Activated effector memory CD4-positive, alpha-beta T cell treated with Interleukin-2 at 50 U/mL for 16 hours (primary cell): ENCODE results near the gene NLRC5.
"Not testable (repeated sequence)": the region's sequence is repeated elsewhere in the genome, so short reads cannot be mapped to it uniquely, and the experiment has no call there.

Experiments
- DNase-seq: peaks from one replicate; pipeline ENCODE4 v3.0.0-alpha.2; 2020

Gene NLRC5

DNA sequence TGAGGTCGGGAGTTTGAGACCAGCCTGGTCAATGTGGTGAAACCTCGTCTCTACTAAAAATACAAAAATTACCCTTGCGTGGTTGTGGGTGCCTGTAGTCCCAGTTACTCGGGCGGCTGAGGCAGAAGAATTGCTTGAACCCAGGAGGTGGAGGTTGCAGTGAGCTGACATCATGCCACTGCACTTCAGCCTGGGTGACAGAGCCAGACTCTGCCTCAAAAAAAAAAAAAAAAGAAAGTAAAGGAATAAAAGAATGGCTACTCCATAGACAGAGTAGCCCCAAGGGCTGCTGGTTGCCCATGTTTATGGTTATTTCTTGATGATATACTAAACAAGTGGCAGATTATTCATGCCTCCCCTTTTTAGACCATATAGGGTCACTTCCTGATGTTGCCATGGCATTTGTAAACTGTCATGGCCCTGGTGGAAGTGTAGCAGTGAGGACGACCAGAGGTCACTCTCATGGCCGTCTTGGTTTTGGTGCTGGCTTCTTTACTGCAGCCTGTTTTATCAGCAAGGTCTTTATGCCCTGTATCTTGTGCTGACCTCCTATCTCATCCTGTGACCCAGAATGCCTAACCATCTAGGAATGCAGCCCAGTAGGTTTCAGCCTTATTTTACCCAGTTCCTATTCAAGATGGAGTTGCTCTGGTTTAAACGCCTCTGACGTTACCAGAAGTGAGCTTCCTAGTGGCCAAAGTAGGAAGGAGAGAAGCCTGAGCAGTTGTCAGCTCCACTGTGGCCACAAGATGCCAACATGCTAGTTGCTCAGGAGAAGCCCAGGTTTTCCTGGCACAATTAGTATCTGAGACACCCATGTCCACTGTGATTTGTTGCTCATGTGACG, 120.1 kb downstream of the NLRC5 start:
- DNase-seq = not testable (repeated sequence)

DNA sequence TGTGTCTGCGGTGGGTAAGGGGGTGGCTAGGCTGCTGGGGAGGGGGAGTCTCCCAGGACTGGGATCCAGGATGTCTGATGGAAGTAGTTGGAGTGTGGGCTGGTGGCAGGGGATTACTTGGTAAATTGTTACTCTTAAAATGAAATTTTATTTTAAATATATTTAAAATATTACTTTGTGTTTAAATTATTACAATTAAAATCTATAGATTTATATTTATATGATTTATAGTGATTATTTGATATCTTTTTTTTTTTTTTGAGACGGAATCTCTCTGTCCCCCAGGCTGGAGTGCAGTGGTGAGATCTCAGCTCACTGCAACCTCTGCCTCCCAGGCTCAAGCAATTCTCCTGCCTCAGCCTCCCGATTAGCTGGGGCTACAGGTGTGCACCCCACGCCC, 121.6 kb downstream of the NLRC5 start:
- no peak for DNase-seq

DNA sequence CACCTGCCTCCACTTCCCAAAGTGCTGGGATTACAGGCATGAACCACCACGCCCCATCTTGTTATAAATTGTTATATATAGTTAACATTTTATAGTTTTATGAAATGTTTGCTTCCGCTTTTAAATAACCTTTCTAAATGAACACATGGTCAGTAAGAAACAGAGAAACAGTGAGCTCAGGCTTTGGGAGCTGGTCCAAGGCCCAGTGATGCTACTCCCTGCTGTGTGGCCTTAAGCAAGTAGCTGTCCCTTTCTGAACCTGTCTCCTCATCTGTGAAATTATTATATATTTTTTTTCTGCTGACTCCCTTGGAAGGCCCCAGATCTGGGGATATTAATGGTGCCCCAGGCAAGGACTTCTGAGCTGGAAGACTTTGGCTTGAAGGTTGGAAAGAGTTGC, 122.1 kb downstream of the NLRC5 start:
- no peak for DNase-seq

DNA sequence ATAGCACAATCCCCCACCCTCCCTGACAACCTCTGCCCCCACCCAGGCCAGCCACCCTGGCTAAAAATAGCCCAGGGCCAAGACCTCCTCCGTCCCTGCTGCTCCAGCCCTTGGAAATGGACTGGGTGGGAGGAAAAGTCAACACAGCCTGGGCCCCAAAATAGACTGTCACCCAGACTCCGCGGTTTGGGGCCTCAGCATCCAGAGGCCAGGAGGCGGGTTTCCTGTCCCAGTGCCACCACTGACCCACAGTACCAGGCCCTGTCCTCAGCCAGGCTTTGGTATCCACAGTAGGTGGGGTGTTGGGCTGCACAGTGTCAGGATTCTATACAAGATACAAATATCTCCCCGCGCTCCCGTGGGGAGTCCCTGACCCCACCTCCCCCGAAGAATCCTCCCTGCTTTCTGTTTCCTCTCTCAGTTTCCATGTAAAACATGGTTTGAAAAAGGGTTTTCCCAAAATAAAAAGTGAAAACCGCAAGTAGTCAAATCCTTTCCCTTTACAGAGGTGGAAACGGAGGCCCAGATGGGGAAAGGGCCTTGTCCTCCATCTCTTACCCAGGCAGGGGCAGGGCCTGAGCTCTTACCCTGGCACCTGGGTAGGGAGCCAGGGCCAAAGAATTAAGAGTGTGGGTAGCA, 123.2 kb downstream of the NLRC5 start:
- DNase-seq = no peak

DNA sequence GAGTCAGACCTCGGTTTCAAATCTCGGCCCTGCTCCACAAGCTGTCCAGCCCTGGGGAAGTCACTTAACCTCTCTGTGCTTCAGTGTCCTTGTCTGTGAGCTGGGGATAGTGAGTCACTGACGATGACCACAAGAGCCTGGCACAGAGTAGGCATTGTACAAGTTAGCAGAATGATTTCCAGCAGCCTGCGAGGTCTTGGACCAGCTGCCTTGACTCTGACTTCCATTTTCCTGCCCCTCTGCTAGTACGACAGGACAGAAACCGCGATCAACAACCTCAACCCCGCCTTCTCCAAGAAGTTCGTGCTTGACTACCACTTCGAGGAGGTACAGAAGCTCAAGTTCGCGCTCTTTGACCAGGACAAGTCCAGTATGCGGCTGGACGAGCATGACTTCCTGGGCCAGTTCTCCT, 123.7 kb downstream of the NLRC5 start:
- no peak for DNase-seq

DNA sequence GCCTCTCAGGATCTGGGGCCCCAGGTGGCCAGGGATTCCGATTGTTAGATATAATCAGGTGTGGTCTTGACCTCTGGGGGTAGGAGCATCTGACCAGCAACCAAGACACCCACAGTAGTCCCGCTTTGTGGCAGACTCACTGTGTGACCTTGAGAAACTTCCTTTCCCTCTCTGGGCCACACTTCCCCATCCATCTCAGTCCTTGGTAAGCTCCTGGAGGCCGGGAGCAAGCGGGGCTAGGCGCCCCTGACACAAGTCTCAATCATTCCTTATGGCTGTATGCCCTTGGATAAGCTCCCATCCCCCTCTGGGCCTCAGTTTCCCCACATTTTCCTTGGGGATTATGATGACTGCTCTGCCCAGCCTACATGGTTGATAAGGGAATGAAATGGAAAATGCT, 124.3 kb downstream of the NLRC5 start:
- no peak for DNase-seq

DNA sequence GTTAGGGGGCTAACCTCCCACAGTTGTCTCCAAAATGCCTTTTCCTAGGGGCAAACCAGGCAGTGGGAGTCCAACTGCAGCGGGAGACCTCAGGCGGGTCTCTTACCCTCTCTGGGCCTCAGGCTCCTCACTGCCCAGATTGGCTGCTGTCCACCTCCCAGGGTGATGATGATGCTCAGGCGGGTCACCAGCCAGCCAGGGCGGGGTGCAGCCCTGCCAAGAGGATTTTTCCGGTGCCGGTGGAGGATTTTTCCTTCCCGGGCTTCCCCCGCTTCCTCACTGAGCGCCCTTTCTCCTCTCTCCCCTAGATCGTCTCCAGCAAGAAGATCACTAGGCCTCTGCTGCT, 125.8 kb downstream of the NLRC5 start:
- DNase-seq = no peak

DNA sequence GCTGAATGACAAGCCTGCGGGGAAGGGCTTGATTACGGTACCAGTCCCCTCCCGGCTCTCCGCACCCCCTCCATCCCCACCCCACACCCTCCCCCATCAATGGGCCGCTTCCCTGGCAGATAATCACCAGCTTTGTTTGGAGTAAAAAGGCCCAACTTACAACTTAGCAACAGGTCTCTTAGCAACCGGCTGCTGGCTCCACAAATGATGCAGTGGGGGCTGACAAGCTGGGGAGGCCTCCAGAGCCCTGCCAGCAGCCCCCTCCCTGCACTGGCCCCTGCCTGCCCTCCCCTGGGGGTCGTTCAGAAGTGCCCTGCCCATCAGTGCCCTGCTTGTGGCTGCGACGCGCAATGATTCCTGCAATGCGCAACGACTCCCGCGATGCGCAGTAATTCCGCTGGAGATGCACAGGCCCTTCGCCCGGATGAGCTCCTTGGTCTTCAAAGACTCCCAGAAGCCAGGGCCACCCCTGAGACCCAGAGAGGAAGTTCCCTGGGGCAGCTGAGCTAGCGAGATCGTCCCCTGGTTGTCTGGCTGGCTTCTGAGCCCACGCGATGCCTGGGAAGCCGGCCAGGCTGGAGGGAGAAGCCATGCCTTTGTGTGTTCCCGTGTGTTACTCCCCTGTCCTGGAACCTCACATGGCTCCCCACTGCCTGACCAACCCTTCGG, 126.3 kb downstream of the NLRC5 start:
- no peak for DNase-seq

DNA sequence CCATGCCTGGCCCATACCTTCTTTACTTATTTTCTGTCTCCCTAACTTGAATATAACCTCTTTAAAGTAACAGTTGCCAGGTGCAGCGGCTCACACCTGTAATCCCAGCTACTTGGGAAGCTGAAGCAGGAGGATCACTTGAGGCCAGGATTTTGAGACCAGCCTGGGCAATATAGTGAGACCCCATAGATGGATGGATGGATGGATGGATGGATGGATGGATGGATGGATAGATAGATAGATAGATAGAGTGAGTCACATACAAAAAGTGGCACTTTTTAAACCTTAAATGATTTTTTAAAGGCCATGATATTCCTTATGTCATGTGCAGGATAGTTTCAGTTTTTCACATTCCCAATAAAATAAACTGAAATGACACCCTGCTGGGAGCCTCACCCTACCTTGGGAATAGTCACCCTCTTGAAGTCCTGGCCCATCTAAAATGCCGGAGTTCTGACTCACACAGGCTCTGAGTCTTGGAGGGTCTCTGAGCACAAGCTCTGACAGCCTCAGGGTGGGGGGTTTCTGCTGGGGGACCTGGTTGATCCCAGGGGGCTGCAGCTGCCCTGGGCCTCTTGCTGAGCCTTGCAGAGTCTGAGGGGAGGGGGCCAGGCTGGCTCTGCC, 129.2 kb downstream of the NLRC5 start:
- DNase-seq = no peak

DNA sequence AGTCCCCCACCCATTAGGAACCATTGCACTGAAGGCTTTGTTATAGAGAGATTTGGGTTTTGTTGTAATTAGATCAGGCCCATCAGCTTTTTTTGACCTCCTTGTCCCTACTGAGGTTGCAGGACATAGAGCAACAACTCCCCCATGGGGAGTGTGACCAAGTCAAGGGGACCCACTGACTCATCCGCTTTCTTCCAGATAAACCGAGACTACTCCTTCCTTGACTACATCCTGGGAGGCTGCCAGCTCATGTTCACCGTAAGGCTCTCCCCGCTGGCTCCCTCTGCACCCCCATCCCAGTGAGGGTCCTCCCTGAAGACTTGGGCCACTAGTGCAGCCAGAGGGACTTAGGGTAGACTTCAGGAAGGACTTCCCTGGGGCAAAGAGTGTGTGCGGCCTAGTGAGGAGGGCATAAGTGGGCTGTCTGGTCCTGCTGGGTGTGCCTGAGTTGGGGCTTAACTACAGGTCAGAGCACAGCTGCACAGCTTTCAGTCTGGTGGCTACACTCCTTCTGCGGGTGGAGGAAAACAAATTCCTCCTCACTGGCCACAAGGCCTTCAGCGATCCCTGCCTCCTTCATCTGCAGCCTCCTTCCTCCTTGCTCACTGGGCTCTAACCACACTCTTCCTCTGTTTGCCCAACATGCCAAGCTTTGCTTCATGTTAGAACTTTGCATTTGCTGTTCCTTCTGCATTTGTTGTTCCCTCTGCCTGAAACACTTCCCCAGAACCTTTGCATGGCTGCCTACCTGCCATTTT, 134.0 kb downstream of the NLRC5 start:
- no peak for DNase-seq

DNA sequence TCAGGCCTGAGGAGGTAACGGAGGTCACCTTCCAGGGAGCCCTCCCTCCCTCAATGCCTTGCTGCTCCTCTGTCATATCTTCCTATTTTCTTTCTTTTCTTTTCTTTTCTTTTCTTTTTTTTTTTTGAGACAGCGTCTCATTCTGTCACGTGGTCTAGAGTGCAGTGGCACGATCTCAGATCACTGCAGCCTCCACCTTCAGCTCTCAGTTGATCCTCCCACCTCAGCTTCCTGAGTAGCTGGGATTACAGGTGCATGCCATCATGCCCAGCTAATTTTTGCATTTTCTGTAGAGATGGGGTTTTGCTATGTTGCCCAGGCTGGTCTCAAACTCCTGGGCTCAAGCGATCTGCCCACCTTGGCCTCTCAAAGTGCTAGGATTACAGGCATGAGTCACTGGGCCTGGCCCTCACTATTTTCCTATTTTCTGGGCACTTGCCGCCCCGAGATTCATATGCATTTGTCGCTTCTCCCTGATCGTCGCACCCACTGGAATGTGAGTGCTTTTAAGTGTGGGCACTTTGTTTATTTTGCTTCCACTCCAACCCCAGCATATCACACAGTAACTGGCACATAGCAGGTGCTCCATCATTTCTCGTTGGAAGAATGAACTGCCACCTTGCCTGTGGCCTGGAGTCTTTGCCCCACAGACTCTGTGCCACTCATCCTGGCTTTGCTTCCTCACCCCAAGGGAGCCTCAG, 134.8 kb downstream of the NLRC5 start:
- no peak for DNase-seq

DNA sequence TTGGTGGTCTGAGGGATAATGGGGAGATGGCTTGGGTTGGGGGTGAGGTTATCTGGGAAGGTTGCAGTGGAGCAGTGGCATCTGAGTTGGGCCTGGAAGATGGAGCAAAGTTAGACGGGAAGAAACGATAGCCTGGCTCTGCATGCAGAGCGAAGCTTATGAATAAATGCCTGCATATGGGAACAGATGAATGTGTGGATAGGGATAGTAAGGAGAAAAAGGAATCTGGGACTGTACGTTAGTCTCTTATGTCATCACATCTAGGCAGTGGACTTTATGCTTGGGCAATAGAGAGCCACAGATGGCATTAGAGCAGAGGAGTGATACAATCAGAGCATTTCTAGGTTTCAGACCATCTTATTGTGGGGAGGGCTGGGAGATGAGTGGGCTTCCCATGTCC, 136.0 kb downstream of the NLRC5 start:
- DNase-seq = no peak

DNA sequence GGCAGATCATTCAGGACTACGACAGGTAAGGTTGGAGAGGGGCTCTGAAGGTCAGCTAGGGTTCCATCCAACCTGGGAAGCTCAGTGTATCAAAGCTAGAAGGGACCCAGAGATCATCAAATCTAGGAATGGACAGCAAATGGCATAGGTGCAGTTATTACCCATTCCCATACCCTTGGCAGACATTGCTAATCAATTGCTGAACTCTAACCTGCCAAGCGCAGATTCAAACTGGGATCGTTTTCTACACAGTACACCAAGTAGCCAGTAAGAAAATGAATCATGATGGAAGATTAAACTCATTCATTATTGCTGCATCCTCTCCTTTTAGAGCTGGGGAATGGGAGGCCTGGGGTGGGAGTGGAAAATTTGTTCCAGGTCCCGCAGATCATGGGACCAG, 136.6 kb downstream of the NLRC5 start:
- DNase-seq = no peak

DNA sequence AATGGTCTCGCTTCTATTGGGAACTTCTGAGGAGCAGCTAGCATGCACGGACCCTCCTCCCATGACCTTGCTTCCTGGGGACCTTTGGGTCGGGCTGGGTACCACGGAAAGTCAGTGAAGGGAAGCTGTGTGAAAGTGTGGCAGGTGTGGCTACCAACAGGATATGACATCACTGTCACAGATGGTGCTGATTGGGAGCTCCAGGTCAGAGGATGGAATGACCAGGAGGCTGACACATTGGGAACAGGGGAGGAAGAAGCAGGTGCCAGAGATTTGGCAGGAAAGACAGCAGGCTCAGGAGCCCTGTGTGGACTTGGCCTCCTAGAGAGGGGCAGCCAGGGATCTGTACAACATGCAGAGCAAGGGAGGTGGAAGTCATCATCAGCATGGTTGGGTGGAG, 137.1 kb downstream of the NLRC5 start:
- DNase-seq = no peak

DNA sequence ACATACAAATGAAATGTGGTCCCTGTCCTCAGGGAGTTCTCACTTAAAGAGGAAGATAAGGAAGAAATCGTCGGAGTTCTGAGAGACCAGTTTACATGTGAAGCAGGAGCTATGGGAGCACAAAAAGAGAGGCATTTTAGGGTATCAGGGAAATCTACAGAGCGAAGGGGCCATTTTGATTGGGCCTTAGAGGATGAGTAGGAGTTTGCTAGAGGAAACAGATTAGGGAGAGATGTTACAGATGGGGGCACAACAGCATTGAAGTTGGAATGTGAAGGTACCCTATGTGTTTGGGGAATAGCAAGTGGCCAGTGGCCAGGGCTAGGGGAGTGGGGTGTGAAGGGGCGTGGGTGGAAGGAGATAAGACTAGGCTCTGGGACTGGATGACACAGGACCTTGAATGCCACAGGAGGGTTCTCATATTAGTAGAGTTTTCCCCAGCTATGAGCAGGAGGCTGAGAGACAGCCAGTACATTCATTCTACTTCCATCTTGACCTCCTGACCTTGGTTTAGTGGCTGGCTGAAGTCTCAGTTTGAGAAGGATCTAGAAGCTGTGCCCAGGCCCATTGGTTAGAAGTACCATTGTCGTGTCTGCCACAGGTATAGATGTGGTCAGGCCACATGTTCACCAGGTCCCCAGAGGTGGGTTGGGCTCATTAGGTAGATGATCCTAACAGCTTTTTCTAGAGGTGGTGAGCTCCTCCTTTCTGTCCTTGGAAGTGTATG, 137.8 kb downstream of the NLRC5 start:
- no peak for DNase-seq

DNA sequence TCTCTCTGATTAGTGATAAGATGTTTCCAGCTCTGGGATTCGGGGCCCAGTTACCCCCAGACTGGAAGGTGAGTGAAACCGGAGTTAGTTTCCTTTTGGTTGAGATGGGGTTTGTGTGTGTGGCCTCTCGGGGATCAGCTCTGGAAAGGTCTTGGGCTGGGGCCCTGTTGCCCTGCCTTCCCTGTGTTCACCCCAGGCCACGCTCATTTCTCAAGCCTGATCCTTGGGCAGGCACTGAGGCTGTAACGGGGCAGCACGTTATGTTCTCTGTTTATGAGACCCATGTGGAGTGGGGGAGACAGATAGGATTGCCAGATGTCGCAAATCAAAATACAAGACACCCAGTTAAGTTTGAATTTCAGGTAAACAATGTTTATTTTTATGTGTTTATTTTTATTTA, 138.5 kb downstream of the NLRC5 start:
- no peak for DNase-seq

DNA sequence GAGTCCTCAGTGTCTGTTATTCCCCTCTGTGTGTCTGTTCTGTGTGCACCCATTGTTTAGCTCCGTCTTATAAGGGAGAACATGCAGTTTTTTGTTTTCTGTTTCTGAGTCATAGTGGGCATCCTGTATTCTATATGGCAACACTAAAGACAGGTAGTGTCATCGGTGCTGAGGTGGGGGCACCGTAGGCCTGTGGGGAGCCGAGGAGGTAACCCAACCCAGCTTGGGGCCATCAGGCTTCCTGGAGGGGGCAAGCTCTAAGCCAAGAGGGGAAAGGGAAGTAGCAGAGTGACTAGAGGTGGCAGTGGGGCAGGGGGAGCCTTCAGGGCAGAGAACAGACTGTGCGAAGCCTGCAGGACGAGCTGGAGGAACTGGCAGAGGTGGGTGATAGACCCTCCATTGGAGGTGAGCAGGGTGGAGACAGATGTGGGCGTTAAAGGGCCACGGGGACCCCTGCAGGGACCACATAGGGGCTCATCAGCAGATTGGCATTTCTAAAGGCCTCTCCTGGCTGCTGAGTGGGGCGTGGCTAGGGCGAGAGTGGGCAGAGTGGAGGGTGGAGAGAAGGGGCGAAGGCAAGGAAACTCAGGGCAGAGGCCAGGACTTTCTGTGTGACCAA, 139.5 kb downstream of the NLRC5 start:
- DNase-seq = peak; percentile 23

DNA sequence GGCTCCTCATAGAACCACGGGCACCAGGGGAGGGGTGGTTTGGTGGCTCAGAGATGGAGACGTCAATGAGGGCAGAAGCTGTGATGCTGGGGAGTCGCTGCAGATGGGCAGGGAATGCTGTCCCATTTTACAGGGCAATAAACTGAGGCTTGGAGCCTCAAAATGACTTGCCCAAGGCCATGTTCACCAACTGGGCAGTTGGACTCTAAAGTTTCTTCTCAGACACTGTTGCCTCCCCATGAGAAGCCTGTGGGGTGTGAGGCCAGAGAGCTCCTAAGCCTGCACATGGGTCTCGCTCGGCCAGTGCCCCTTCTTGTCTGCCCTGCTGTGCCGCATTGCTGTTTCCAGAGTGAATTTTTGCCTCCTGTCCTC, 141.6 kb downstream of the NLRC5 start:
- no peak for DNase-seq

DNA sequence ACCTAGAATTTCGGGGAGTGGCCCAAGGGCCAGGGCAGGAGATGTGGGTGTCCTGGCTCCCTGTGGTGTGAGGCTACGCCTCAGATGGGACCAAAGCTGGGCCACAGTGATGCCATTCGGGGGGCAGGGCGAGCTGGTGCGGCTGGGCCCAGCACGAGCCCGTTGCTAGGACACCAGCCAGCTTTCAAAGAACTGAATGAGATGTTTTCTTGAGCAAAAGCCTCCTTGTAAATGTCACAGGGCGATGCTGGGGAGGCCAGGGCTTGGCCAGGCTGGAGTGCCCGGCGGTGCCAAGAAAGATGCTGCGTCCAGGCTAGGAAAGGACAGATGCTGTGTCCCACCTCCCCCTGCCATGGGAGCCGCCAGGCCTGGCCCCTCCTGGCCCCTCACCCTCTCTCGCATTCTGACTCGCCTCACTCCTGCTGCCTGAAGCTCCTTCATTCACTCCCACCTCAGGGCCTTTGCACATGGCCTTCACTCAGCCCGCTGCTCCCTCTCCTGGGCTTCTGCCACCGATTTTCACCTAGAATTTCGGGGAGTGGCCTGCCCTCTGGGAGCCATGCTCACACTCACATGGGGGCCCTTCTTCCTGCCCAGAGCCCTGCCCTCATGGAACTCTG, 142.1 kb downstream of the NLRC5 start:
- DNase-seq = no peak

DNA sequence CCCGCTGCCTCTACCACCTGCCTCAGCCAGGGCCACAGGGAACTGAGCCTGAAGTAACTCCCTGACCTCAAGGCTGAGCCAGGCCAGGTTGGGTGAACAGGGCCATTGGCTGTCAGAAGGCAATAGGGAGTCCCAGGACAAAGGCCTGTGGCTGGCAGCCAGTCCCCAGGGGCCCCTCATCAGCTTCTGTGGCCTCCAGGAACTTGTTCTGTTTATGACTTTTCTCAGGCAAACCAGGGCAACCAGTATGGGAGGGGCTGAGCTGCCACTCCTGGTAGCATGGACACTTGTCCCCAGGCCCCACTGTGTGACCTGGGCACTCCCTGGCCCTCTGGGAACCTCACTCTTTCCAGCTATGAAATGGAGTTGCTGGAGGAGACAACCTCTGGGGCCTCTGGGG, 143.1 kb downstream of the NLRC5 start:
- no peak for DNase-seq

DNA sequence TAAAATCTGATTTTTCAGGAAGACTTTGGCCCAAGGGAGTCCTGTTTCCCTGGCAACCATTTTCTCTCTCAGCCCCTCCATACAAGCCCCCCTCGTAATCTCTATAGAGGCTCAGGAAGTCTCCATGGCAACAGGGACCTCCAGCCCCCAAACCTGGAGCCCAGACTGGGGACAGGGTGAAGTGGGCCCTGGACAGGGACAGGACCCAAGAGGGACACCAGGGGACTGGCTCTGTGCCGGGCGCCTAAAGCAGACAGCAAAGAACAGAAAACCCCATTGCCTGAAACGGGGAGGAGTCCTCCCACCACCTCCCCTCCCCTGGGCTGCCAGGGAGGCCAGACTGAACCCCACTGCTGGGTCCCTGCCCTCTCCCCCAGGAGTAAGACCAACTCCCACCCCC, 143.7 kb downstream of the NLRC5 start:
- DNase-seq = no peak
